Measurements from ENCODE around the gene RXFP4. TPM values are rescaled to one million over a fixed set of nuclear protein-coding genes. Genes with fewer than 3 reads are reported as not detected.

The RXFP4 gene
- total and polyA plus RNA-seq, 2 of the 13 experiments (the other 11 are each of a cell fraction or from before 2014, with no cell fraction given) = 0.38 to 1.4 TPM

DNA sequence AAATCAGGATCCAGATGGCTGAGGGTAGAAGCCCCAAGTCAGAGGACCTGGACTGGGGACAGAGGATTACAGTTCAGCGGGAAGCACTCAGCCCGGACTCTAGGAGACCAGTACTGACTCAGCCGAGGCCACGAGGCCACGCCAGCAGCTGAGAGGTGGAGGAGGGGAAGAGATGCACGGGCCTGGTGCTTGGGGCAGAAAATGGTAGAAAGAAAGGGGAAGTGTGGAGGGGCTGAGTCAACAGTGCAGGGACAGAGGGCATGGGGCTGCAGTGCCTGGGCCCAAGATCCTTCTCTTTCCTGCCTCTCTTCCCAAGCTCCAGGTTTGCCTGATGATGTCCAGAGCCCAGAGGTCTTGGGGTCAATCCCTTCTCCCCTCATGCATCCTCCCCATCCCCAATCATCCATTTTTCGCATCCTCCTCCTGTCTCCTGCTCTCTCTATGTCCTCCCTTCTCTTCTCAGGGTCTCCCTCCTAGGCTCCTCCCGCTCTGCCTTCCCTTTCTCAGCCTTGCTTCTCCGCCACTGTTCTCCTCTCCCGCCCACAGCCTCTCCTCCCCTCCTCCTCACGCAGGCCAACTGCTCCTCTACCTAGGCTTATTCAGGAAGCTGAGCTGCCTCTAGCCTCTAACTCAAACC lies 29.2 kb downstream of the RXFP4 start (continued):
- TF ChIP-seq, protein P1, sequence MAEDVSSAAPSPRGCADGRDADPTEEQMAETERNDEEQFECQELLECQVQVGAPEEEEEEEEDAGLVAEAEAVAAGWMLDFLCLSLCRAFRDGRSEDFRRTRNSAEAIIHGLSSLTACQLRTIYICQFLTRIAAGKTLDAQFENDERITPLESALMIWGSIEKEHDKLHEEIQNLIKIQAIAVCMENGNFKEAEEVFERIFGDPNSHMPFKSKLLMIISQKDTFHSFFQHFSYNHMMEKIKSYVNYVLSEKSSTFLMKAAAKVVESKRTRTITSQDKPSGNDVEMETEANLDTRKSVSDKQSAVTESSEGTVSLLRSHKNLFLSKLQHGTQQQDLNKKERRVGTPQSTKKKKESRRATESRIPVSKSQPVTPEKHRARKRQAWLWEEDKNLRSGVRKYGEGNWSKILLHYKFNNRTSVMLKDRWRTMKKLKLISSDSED (CRISPR knock-in tag; IDR thresholded peaks at IDR 0.05) = no peak
- TF ChIP-seq ISX (CRISPR knock-in tag; conservative IDR thresholded peaks at IDR 0.05) = no peak
- TF ChIP-seq, protein P2, sequence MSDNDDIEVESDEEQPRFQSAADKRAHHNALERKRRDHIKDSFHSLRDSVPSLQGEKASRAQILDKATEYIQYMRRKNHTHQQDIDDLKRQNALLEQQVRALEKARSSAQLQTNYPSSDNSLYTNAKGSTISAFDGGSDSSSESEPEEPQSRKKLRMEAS (IDR thresholded peaks at IDR 0.05) = peak; percentile 39; the same call in 1 of the 2 replicates
- TF ChIP-seq FOSL2 (CRISPR knock-in tag; IDR thresholded peaks at IDR 0.05) = peak; percentile 42

DNA sequence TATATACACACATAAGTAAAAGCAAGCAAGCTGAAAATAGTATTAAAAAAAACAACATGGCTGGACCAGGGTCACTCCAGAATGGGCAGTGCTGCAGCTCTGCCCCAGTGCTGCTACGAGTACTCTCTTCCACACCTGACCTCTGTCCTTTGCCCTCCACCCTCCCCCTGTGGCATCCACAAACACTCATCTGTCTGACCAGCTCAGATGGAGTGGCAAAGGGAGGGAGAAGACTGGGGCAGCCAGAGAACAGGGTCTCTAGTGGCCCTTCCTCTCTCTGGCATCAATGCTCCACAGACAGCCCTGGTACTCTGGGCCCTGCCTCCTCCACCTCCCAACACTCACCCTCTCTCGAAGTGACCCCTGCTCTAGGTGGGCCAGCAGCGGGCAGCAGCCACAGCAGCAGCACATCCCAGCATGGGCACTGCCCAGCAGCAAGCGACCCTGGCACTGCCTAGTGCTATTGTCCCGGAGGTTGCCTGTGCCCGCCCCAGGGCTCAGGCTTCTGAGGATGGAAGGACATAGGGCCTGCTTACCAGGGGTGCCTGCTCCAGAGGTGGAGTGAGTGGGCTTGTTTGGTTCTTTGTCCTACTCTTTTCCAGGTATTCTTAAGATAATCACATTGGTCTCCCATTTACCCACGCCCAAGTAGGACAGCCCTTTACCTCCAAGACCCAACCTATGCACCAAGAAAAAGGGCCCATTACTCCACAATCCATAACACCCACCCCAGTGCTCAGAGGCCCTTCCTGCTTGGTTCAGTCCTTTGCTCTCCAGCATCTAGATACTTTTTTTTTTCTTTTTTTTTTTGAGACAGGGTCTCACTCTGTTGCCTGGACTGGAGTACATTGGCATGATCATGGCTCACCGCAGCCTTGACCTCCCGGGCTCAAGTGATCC lies 30.7 kb downstream of the RXFP4 start:
- DNase-seq (ENCODE audit: low spot score) (no peak), FAIRE-seq (peak; percentile 18), ATAC-seq (peak; percentile 22; the same call in 2 of the 3 replicates)
- Histone ChIP-seq H3K36me3 (replicated peaks in 1 of 2; ENCODE audit: control insufficient read depth in 1 of 2, insufficient read depth in 2 of 2, low read length in 2 of 2) (peaks cover 10 to 18% of the 10 kb centered on the region in 2 experiments; a peak in 4 of 5 replicates), H4K20me1 (ENCODE audit: insufficient read depth, low read length) (0 out of 2 replicates have a peak, but pooled peaks cover 2% of the 10 kb centered on the region), H3K27me3 (ENCODE audit: control insufficient read depth in 1 of 2, insufficient read depth in 2 of 2, low read length in 2 of 2) (no peaks in the 10 kb centered on the region), H3K9ac (ENCODE audit: insufficient read depth, low read depth, low read length) (no peak overlapping the region), H3K9me3 (ENCODE audit: low read length) (no peaks in the 10 kb centered on the region), H3K79me2 (ENCODE audit: insufficient read depth, low read length) (peaks cover 65% of the 10 kb centered on the region), H2AFZ (ENCODE audit: low read length) (no peak overlapping the region), H3K4me3 (replicated peaks in 1 of 3; ENCODE audit: insufficient read depth in 1 of 3, low read depth in 2 of 3, low read length in 3 of 3) (no peak overlapping the region; a peak in 1 of 6 replicates), H3K27ac (ENCODE audit: extremely low read length, insufficient read depth, low read length) (no peak overlapping the region), H3K4me1 (ENCODE audit: insufficient read depth, low read length) (peaks cover 95% of the 10 kb centered on the region), H3K4me2 (ENCODE audit: low read depth, low read length) (peak overlapping the region; percentile 33)
- in situ Hi-C loops (cut with HindIII; ENCODE audit: extremely low pct_ligation_motif_present, low pct_unique_long_range_greater_than_20kb) (no loop called here), intact Hi-C loops (cut with micrococcal nuclease; ENCODE audit: unreplicated experiment) (no loop called here)
- ChIA-PET CTCF (ENCODE audit: low intra/inter-chr PET ratio, low total read pairs) (no interaction called here), POLR2A (interaction anchor here (0.5 to 3.7 kb wide), 3 partner anchors 11 to 161 kb away, joined by 3 to 17 read pairs (median 17); no protein-coding TSS in a partner anchor)
- BruUV-seq (replicated peaks) = no TSS peak
- 83% methylated on average over 6 of the region's 9 CpGs for WGBS (ENCODE audit: low lambda C conversion rate)
- TF ChIP-seq NR2F6 (IDR thresholded peaks at IDR 0.05) = peak; percentile 58; the same call in 1 of the 2 replicates
- peak; percentile 60 for TF ChIP-seq NR2F6 (CRISPR knock-in tag; IDR thresholded peaks at IDR 0.05)
- TF ChIP-seq NR2C2 (CRISPR knock-in tag; IDR thresholded peaks at IDR 0.05; ENCODE audit: borderline replicate concordance) = peak; percentile 91
- no peak for TF ChIP-seq EZH2 (conservative IDR thresholded peaks at IDR 0.05; ENCODE audit: low read depth, low read length)
- TF ChIP-seq, protein P3, sequence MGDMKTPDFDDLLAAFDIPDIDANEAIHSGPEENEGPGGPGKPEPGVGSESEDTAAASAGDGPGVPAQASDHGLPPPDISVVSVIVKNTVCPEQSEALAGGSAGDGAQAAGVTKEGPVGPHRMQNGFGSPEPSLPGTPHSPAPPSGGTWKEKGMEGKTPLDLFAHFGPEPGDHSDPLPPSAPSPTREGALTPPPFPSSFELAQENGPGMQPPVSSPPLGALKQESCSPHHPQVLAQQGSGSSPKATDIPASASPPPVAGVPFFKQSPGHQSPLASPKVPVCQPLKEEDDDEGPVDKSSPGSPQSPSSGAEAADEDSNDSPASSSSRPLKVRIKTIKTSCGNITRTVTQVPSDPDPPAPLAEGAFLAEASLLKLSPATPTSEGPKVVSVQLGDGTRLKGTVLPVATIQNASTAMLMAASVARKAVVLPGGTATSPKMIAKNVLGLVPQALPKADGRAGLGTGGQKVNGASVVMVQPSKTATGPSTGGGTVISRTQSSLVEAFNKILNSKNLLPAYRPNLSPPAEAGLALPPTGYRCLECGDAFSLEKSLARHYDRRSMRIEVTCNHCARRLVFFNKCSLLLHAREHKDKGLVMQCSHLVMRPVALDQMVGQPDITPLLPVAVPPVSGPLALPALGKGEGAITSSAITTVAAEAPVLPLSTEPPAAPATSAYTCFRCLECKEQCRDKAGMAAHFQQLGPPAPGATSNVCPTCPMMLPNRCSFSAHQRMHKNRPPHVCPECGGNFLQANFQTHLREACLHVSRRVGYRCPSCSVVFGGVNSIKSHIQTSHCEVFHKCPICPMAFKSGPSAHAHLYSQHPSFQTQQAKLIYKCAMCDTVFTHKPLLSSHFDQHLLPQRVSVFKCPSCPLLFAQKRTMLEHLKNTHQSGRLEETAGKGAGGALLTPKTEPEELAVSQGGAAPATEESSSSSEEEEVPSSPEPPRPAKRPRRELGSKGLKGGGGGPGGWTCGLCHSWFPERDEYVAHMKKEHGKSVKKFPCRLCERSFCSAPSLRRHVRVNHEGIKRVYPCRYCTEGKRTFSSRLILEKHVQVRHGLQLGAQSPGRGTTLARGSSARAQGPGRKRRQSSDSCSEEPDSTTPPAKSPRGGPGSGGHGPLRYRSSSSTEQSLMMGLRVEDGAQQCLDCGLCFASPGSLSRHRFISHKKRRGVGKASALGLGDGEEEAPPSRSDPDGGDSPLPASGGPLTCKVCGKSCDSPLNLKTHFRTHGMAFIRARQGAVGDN (CRISPR knock-in tag; IDR thresholded peaks at IDR 0.05) = peak; percentile 79
- TF ChIP-seq HNRNPL (IDR thresholded peaks at IDR 0.05; ENCODE audit: low read depth, low read length) = peak; percentile 93
- TF ChIP-seq ZNF607 (CRISPR knock-in tag; IDR thresholded peaks at IDR 0.05; ENCODE audit: borderline replicate concordance) = no peak
- TF ChIP-seq, protein P4, sequence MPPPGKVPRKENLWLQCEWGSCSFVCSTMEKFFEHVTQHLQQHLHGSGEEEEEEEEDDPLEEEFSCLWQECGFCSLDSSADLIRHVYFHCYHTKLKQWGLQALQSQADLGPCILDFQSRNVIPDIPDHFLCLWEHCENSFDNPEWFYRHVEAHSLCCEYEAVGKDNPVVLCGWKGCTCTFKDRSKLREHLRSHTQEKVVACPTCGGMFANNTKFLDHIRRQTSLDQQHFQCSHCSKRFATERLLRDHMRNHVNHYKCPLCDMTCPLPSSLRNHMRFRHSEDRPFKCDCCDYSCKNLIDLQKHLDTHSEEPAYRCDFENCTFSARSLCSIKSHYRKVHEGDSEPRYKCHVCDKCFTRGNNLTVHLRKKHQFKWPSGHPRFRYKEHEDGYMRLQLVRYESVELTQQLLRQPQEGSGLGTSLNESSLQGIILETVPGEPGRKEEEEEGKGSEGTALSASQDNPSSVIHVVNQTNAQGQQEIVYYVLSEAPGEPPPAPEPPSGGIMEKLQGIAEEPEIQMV (CRISPR knock-in tag; IDR thresholded peaks at IDR 0.05; ENCODE audit: low read depth) = no peak
- TF ChIP-seq, protein P5, sequence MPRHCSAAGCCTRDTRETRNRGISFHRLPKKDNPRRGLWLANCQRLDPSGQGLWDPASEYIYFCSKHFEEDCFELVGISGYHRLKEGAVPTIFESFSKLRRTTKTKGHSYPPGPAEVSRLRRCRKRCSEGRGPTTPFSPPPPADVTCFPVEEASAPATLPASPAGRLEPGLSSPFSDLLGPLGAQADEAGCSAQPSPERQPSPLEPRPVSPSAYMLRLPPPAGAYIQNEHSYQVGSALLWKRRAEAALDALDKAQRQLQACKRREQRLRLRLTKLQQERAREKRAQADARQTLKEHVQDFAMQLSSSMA (CRISPR knock-in tag; IDR thresholded peaks at IDR 0.05) = no peak

Data from HepG2 (cell line).